Spleen (tissue), 11 donors: ENCODE measurements around the gene RTL5. TPM values are rescaled to one million over a fixed set of nuclear protein-coding genes. Genes with fewer than 3 reads are reported as not detected.

Source experiments
- DNase-seq: peaks from one replicate; pipeline ENCODE4 v3.0.0-alpha.2; 2020
- H3K27ac ChIP-seq, 8 donors: fragments of 200-600 bp; sonication (generic) in 7 of 8; 1 replicate in 4 of 8; 2 replicates in 4 of 8; pipeline versions ENCODE4 v1.5.0 to v1.8.0; 2016 to 2021; ENCODE audit warnings: inconsistent platforms in 4 of 8, mild to moderate bottlenecking in 4 of 8, moderate library complexity in 1 of 8
- H3K27me3 ChIP-seq, 7 donors: fragments of 200-600 bp; sonication (generic) in 6 of 7; replicated peaks in 1 of 7; 1 replicate in 4 of 7; 2 replicates in 3 of 7; pipeline versions ENCODE4 v1.5.0 to v1.8.0; 2016 to 2021; ENCODE audit warnings: inconsistent platforms in 3 of 7, mild to moderate bottlenecking in 1 of 7
- H3K36me3 ChIP-seq, 6 donors: fragments of 200-600 bp; sonication (generic) in 5 of 6; 1 replicate in 4 of 6; 2 replicates in 2 of 6; pipeline versions ENCODE4 v1.5.0 to v1.8.0; 2016 to 2021; ENCODE audit warnings: inconsistent platforms in 2 of 6
- H3K4me1 ChIP-seq, 6 donors: fragments of 200-600 bp; sonication (generic) in 5 of 6; 1 replicate in 3 of 6; 2 replicates in 3 of 6; pipeline versions ENCODE4 v1.5.0 to v1.8.0; 2016 to 2021; ENCODE audit warnings: inconsistent platforms in 3 of 6
- H3K4me3 ChIP-seq, 8 donors: fragments of 200-600 bp; sonication (generic) in 7 of 8; 1 replicate in 4 of 8; 2 replicates in 4 of 8; pipeline versions ENCODE4 v1.5.0 to v1.8.0; 2016 to 2021; ENCODE audit warnings: inconsistent platforms in 4 of 8, mild to moderate bottlenecking in 4 of 8, moderate library complexity in 2 of 8
- H3K9me3 ChIP-seq, 8 donors: fragments of 200-600 bp; sonication (generic) in 7 of 8; 1 replicate in 4 of 8; 2 replicates in 4 of 8; pipeline versions ENCODE4 v1.5.0 to v1.8.0; 2016 to 2021; ENCODE audit warnings: inconsistent platforms in 4 of 8
- POLR2A ChIP-seq, 3 donors: fragments of 450-650 bp; IDR thresholded peaks; one replicate each; pipeline ENCODE4 v1.5.1; 2017; ENCODE audit warnings: antibody characterized with exemption in 3 of 3, mild to moderate bottlenecking in 1 of 3
- POLR2AphosphoS5 ChIP-seq, 3 donors: sonication (generic); formaldehyde crosslinking; IDR thresholded peaks; one replicate each; pipeline ENCODE4 v1.5.1; 2017; ENCODE audit warnings: antibody characterized with exemption in 3 of 3
- WGBS, 5 donors: extraction: QIAGEN DNeasy Blood & Tissue Kit in 3 of 5; methylation state at CpG; one replicate each; pipeline versions ENCODE4 v1.1.5 to v1.1.7; 2013 to 2018; 5-methylcytosine and 5-hydroxymethylcytosine counted together
- intact Hi-C: fragments of 100-400 bp; cut with DNase I; formaldehyde crosslinking; loops from one replicate; pipeline ENCODE4 v1.15.0; 2023; ENCODE audit warnings: low total_unique reads
- polyA plus RNA-seq, 3 donors: library from polyadenylated mRNA; stranded (reverse); fragments of 200-250 nt; gene quantifications; one replicate each; pipeline ENCODE4 v1.2.1, GENCODE V29; 2013
- total RNA-seq, 7 donors: library from RNA; depleted of rRNA in 3 of 7; stranded (reverse); fragments of >200 nt in 3 of 7; fragmentation: NEBNext Ultra II Directional in 4 of 7; extraction: Animal tissue kit (Norgen Biotek cat#: 25700) in 4 of 7; gene quantifications; one replicate each; pipeline versions ENCODE4 v1.1.0 to v1.2.1, GENCODE V29; 2016 to 2021
- TF ChIP-seq, protein P1 (sequence below), 11 experiments: fragments of 200-600 bp in 7 of 11; fragments of 450-650 bp in 4 of 11; sonication (generic) in 4 of 11; IDR thresholded peaks in 8 of 11; conservative IDR thresholded peaks in 3 of 11; 1 replicate in 7 of 11; 2 replicates in 4 of 11; pipeline versions ENCODE4 v1.4.0 to v1.8.0; 2016 to 2021; ENCODE audit warnings: antibody characterized with exemption in 11 of 11, inconsistent platforms in 4 of 11, mild to moderate bottlenecking in 1 of 11
- donor health status: healthy with polysubstance abuse.
- donor health status: DM: no; HTN: no; CAD: no; lungs with moderate emphysema.
- donor health status: DM: no; HTN: no; CAD: no.
- donor health status: Bipolar disorder and iron deficiency.
- donor health status: healthy.
- donor health status: DM: no; HTN: no; CAD: no.
- donor health status: DM: yes; HTN: yes; CAD: no.

The RTL5 gene
- total and polyA plus RNA-seq, 10 donors = 0.46 to 5.9 (median 3.5) TPM

DNA sequence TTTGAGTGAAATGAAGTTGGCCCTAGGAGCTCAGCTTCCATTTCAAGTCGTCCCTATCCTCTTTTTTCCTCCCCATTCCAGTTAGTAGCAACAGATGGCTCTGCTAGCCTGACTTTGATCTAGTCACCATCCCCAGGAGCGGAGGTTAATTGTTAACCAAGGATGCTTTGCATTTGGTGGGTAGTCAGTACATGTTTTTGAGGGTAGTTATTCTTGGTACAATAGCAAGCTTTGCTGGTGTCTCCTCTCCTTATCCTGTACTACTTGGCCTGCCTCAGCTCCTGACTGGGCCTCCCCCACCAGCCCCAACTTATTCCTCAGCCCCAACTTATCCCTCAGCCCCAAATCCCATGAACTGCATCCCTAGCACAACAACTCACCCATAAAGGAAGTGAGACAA is 14.8 kb upstream of the RTL5 start:
- Histone ChIP-seq H3K36me3 (peaks cover 0 to 15% (median 0%) of the 10 kb centered on the region in 6 donors), H3K4me3 (no peak overlapping the region), H3K27me3 (no peaks in the 10 kb centered on the region), H3K27ac (no peak overlapping the region), H3K4me1 (peaks cover 0 to 4% (median 0%) of the 10 kb centered on the region in 6 donors), H3K9me3 (no peaks in the 10 kb centered on the region)
- DNase-seq = no peak
- TF ChIP-seq, protein P1, sequence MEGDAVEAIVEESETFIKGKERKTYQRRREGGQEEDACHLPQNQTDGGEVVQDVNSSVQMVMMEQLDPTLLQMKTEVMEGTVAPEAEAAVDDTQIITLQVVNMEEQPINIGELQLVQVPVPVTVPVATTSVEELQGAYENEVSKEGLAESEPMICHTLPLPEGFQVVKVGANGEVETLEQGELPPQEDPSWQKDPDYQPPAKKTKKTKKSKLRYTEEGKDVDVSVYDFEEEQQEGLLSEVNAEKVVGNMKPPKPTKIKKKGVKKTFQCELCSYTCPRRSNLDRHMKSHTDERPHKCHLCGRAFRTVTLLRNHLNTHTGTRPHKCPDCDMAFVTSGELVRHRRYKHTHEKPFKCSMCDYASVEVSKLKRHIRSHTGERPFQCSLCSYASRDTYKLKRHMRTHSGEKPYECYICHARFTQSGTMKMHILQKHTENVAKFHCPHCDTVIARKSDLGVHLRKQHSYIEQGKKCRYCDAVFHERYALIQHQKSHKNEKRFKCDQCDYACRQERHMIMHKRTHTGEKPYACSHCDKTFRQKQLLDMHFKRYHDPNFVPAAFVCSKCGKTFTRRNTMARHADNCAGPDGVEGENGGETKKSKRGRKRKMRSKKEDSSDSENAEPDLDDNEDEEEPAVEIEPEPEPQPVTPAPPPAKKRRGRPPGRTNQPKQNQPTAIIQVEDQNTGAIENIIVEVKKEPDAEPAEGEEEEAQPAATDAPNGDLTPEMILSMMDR (IDR thresholded peaks at IDR 0.05 in 8 of 11, conservative IDR thresholded peaks at IDR 0.05 in 3 of 11) = no peak
- TF ChIP-seq POLR2A (IDR thresholded peaks at IDR 0.05) (no peak), POLR2AphosphoS5 (IDR thresholded peaks at IDR 0.05) (no peak)
- intact Hi-C loops = no loop called here
- 67 to 100% (median 87%) methylated on average over 2 of the region's 2 CpGs for WGBS, 5 donors

DNA sequence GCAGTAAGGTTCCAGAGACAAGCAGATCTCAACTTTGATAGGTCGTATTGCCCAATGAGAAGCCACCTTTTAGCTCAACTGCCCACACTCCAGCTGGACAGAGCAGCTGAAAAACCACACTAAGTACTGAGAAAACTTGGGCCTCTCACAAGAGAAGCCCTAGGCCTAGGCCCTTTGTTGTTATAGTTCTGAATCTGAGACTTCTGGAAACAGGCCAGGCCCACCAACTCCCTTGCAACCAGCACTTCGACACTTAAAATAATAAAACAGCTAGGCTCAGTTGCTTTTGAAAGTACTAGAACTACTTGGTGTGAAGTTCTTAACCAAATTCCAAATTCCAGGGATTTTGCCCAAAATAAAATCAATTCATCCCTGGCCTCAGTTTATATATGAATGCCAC is 13.5 kb upstream of the RTL5 start:
- H3K4me1 ChIP-seq = peaks cover 0 to 4% (median 0%) of the 10 kb centered on the region in 6 donors
- intact Hi-C loops = no loop called here
- no peaks in the 10 kb centered on the region for H3K9me3 ChIP-seq
- H3K36me3 ChIP-seq = peaks cover 0 to 24% (median 0%) of the 10 kb centered on the region in 6 donors
- H3K4me3 ChIP-seq = no peak overlapping the region
- no peaks in the 10 kb centered on the region for H3K27me3 ChIP-seq
- no peak overlapping the region for H3K27ac ChIP-seq
- 0 to 48% (median 46%) methylated on average over 1 to 2 of the region's 2 CpGs for WGBS, 5 donors
- no peak for DNase-seq
- TF ChIP-seq POLR2A (IDR thresholded peaks at IDR 0.05) = no peak
- TF ChIP-seq POLR2AphosphoS5 (IDR thresholded peaks at IDR 0.05) = no peak
- TF ChIP-seq, protein P1 (IDR thresholded peaks at IDR 0.05 in 8 of 11, conservative IDR thresholded peaks at IDR 0.05 in 3 of 11) = no peak

DNA sequence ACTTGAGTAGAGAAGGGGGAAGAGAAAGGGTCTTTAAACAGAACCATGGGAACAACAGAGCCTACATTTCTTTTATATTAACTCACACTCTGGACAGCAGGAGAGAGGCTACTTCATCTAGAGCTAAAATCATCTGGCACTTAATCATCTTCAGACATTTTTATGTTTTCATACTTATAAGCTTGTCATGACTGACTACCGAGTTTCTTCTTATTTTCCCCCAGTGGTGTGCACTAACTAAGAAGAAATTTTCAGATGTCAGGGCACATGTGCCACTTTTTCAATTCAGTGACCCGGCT is 11.8 kb upstream of the RTL5 start:
- 74 to 92% (median 85%) methylated on average over 2 of the region's 2 CpGs for WGBS, 5 donors
- H3K27ac ChIP-seq = no peak overlapping the region
- peaks cover 0 to 40% (median 0%) of the 10 kb centered on the region in 6 donors for H3K36me3 ChIP-seq
- no peak for DNase-seq
- intact Hi-C loops = no loop called here
- peaks cover 0 to 4% (median 0%) of the 10 kb centered on the region in 6 donors for H3K4me1 ChIP-seq
- no peak overlapping the region for H3K4me3 ChIP-seq
- H3K9me3 ChIP-seq = no peaks in the 10 kb centered on the region
- TF ChIP-seq, protein P1 (IDR thresholded peaks at IDR 0.05 in 8 of 11, conservative IDR thresholded peaks at IDR 0.05 in 3 of 11) = no peak
- TF ChIP-seq POLR2AphosphoS5 (IDR thresholded peaks at IDR 0.05) = no peak
- TF ChIP-seq POLR2A (IDR thresholded peaks at IDR 0.05) = no peak
- H3K27me3 ChIP-seq = no peaks in the 10 kb centered on the region

DNA sequence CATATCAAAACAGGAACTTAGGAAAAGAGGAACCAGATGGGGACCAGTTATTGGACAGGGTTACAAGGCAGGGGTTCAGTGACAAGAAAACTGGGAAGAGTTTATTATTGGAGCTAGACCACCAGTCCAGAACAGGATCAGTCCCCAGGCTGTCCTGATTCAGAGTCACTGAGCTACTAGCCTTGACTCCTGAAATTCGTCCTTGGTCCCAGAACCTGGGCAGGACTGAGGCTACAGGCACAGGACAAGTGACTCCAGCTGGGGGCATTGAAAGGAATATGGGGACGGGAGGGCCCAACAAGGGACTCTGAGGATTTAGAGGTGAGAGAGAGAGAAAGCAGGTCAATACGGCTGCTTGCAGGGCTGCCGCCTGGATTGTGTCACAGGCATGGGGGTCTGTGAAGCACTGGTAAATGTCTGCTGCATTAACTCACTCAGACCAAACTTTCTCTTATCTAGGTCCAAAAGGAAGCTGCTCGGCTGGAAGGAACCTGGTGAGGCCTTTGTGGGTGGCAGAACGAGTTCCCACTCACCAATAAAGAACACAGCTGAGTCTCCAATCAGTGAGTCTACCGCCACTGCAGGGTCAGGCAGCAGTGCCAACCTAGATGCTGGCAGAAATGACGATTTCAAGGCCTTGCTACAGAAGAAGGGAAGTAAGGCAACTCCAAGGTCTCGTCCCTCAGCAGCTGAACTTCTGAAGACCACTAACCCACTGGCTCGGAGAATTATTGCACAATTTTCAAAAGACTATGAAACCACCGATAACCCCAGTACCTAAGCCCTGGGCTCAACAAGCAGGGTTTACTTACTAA is 11.3 kb upstream of the RTL5 start:
- WGBS, 5 donors = 56 to 78% (median 63%) methylated on average over 7 to 11 of the region's 11 CpGs
- Histone ChIP-seq H3K4me1 (peaks cover 0 to 4% (median 0%) of the 10 kb centered on the region in 6 donors), H3K27ac (no peak overlapping the region), H3K9me3 (no peaks in the 10 kb centered on the region), H3K36me3 (peaks cover 0 to 46% (median 0%) of the 10 kb centered on the region in 6 donors), H3K4me3 (no peak overlapping the region), H3K27me3 (no peaks in the 10 kb centered on the region)
- TF ChIP-seq POLR2AphosphoS5 (IDR thresholded peaks at IDR 0.05) (no peak), POLR2A (IDR thresholded peaks at IDR 0.05) (no peak)
- TF ChIP-seq, protein P1 (IDR thresholded peaks at IDR 0.05 in 8 of 11, conservative IDR thresholded peaks at IDR 0.05 in 3 of 11) = no peak
- no peak for DNase-seq
- intact Hi-C loops = no loop called here
